Keratinocyte (primary cell): ENCODE data around the gene SFTPA2.

Experiments used
- EZH2 ChIP-seq: IDR thresholded peaks from one replicate; pipeline ENCODE4 v1.6.1; 2012; ENCODE audit warnings: inconsistent platforms, mild to moderate bottlenecking, low read length, moderate library complexity
- TF ChIP-seq, protein P1 (sequence below), 3 experiments: IDR thresholded peaks in 1 of 3; conservative IDR thresholded peaks in 1 of 3; optimal IDR thresholded peaks in 1 of 3; 2 replicates in 2 of 3; 3 replicates in 1 of 3; pipeline versions ENCODE3 to v1.5.1; 2011; ENCODE audit warnings: low read length in 3 of 3, mild to moderate bottlenecking in 3 of 3, moderate library complexity in 2 of 3, control low read depth in 1 of 3, inconsistent platforms in 1 of 3; ENCODE audit not compliant: insufficient read depth in 2 of 3; ENCODE audit errors: extremely low read depth in 1 of 3

DNA sequence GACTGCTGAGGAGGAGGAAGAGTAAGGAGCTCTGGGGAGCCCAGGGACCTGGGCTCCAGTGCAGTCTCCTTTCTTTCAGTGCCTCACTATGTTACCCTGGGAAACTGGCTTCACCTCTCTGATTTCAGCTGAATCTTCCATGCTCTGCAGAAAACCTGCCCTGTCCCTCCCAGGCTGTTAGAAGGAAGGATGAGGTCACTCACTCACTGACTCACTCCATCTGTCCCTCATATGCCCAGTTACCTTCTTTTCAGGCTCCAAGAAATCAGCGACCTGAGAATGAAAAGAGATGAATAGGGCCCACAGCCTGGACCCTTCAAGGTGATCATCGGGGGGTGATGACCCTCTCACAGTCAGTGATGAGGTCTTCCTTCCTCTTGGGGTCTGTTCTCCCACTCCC is 481 bp downstream of the SFTPA2 start:
- TF ChIP-seq, protein P1, sequence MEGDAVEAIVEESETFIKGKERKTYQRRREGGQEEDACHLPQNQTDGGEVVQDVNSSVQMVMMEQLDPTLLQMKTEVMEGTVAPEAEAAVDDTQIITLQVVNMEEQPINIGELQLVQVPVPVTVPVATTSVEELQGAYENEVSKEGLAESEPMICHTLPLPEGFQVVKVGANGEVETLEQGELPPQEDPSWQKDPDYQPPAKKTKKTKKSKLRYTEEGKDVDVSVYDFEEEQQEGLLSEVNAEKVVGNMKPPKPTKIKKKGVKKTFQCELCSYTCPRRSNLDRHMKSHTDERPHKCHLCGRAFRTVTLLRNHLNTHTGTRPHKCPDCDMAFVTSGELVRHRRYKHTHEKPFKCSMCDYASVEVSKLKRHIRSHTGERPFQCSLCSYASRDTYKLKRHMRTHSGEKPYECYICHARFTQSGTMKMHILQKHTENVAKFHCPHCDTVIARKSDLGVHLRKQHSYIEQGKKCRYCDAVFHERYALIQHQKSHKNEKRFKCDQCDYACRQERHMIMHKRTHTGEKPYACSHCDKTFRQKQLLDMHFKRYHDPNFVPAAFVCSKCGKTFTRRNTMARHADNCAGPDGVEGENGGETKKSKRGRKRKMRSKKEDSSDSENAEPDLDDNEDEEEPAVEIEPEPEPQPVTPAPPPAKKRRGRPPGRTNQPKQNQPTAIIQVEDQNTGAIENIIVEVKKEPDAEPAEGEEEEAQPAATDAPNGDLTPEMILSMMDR (optimal IDR thresholded peaks at IDR 0.05 in 1 of 3, IDR thresholded peaks at IDR 0.05 in 1 of 3, conservative IDR thresholded peaks at IDR 0.05 in 1 of 3; ENCODE audit: extremely low read depth in 1 of 3, insufficient read depth in 2 of 3, low read length in 3 of 3): no peak
- no peak for TF ChIP-seq EZH2
